Measurements from ENCODE around the gene CRYZL1.
"Not testable (repeated sequence)": the region's sequence is repeated elsewhere in the genome, so short reads cannot be mapped to it uniquely, and the experiment has no call there.

Gene CRYZL1

DNA sequence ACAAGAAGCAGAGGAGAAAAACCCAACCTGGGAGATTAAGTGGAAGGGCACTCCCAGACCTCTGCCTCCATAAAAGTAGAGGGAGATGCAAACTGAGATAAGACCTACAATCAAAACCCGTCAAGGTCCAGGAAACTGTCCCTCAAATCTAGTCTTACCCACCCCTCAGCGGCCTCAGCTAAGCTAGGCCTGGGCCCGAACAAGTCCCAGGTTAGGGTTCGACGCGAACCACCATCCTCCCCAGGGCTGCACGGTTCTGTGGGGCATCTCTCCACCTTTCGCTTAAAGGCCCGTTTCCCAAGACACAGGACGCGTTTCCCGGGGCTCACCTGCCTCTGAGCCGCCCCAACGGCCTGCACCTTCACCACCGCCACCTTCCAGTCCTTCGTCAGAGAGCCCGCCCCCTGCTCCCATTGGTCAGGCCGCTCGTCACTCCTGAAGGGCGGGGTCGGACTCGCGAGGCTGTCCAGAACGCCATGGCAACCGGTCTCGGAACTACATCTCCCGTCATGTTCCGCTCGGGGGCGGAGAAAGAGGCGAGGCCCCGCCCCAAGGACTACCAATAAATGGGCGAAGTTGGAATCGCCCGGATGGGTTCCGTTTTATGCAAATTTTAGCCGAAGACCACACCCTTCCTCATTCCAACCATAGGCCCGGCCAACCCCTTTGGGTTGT, at the start of gene CRYZL1:
Gene CRYZL1 (minus strand): TSS at position 390 of the 675 bp plus-strand sequence. CDS start 10,190 bp downstream, outside the sequence.
- peak; percentile 100 for DNase-seq

DNA sequence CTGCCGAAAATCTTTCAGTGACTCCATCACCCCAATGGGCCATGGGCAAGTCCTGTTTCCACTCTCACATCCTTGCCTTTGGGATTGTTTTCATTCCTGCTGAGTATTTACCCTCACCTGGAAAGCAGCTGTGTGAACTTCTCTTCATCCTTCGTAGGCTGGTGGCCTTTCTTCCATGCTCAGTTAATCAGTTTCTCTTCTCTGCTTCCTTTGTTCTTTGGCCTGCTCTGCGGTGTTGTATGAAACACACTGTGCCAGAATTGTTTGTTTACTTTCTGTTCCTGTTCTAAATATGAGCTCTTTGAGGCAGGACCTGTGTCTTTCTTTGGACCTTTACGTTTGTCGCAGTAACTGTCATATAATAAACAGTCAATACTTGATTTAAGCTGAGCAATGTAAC, 49.3 kb upstream of the CRYZL1 start:
- no peak for DNase-seq

DNA sequence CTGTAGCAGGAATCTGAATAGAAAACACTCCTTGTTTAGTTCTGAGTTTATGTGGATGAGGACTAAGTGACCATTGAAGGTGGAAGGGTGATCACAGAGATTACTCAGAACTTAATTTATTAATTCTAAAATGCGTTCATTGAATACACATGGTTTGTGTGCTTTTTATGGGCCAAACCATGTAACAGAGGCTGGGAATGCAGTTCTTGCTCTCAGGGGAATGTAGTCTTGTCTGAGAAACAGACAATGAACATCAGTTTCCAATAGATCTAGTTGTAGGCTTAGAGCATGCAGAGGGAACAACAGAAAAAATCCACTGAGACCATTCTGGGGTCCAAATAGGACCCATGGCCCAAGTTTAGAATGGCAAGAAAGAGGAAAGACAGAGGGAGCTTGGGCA, 46.8 kb upstream of the CRYZL1 start:
- no peak for DNase-seq

DNA sequence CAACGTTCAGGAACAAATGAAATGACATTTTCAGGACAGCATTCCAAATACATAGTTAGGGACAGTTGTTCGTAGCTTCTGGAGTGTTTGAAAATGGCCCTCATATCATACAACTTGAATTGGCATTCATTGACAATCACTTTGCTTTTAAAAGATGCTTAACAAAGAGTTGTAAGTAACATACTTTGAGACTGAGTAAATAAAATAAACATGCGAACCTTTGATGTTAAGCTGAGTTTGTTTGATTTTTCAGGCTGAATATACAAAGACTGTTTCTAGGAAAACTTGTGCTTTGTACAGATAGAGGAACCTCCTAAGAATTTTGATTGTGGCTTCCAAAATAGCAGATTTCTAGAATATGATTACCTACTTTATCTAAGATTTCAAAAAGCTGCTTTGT, 46.1 kb upstream of the CRYZL1 start:
- DNase-seq: no peak

DNA sequence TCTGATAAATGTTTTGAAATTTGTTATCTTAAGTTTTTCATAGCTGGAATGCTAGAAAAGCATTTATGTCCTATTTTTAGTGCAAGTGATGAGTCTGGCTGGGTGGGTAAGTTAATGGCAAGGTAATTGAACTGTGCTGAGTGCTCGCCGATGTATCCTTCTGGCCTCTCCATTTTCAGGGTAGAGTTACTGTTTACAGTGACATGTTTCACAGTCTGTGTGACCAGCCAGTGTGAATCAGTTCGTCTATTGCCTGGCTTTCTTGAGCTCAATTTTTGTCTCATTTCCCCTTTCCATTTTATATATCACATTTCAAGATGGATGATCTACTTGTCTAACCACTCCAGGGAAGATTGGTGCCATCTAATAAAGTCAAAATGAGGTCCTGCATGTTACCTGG, 44.8 kb upstream of the CRYZL1 start:
- no peak for DNase-seq

DNA sequence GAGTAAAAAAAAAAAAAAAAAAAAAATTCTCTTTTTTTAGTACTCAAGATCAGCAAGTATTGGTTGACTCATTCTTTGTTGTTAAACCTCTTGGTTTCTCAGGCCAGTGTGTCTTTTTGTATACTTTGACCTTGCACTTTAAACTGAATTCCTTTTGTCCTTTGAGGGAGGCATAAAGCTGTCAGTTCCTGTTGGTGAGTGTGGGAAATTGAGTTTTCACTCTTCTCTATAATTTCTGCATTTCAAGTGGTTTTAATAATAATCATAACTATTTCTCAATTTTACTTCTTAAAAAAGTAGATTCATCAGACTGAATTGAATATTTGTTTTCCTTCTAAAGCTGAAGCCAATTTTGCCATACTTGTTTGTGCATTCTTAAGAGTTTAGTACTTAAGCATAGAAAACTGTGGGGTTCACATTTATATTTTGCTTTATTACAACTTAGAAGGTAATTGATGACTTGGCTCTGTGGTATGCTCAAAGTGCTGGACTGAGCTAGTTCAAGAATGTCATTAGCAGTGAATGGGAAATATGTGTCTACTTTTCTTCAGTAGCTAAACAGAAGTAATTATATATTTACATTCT, 44.2 kb upstream of the CRYZL1 start:
- peak; percentile 84 for DNase-seq

DNA sequence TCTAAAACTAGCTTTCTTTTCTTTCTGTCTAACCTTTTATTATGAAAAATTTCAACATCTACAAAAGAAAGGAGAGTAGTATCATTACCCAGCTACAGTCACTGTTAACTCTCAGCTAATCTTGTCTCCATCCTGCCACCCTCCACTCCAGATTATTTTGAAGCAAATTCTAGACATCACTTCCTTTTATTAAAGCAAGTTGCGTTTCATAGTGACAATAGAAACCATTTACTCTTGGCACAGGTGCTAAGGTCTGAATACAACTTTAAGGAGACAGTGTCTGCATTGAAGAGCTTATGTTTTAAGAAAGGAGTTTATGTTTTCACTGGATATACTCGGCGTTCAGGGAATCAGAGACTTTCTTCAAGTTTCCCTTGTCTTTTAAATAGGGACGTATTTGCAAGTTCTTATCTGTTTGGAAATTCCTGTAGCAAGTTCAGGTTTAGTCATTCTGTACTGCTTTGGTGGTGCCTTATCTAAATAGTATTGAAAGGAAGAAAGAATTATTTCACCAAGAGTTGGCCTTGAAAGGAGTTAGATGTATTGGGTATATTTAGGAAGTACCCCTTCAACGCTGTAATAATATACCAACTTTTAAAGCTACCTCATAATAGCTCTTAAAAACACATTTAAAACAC, 43.5 kb upstream of the CRYZL1 start:
- no peak for DNase-seq

DNA sequence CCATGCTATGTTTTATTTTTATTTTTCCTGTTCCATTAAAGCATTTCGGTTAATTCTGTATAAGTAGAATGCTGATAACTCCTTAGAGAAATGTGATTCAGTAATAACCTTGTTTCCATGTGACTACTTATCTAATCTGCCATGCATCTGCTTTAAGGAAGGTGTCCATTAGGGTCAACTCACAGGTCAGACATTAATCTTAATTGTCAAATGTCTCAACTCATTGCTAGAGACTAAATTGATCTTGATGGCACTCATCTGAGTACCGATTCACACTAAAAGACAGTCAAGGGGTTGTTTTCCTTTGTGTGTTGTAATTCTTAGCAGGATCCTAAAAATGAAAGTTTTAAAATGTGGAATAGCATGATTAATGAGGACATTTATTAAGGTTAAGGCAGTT, 42.5 kb upstream of the CRYZL1 start:
- DNase-seq: no peak

DNA sequence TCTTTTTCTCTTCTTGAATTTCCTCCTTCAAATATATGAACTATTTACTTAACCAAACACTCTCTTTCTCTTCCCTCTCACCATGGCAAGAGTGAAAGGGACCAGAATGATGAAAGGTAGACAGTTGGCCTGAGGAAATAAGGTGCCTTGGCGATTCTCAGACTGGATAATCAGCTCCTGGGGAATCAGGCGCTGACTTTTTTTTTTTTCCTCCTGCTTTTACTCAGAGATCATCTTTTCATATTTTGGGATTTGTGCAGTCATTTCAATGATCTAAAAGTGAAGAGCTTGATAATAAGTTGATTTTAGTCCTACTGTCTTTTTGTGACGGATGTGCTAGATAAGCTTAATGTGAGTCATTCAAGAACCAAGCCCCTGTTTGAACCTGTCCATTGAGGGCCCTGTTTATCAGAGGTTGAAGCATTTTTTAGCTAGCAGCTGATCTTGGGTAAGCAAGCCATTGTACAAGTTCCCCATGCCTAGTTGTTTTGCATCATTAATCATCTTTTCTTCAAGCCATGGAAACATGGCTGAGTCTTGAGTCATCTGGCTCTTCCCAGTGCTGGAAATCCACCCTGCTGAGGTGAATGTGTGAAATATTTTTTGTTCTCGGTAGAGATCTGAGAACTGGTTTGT, 41.6 kb upstream of the CRYZL1 start:
- DNase-seq: peak; percentile 94

DNA sequence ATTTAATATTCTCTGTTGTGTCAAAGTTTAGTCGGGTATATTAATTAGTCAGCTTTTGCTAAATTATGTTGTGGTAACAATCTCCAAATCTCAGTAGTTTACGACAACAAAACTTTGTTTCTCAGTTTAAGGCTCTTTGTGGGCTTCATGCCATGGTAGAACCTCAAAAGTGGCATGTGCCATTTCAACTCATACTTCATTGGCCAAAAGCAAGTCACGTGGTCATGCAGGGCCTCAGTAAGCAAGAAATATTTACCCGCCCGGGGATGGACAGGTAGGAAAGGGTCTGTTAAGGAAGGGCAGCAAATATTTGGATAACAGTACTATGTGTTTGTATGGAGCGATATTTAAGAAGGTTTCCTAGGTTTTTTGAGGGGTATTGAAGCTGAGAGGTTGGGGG, 39.3 kb upstream of the CRYZL1 start:
- DNase-seq: no peak

DNA sequence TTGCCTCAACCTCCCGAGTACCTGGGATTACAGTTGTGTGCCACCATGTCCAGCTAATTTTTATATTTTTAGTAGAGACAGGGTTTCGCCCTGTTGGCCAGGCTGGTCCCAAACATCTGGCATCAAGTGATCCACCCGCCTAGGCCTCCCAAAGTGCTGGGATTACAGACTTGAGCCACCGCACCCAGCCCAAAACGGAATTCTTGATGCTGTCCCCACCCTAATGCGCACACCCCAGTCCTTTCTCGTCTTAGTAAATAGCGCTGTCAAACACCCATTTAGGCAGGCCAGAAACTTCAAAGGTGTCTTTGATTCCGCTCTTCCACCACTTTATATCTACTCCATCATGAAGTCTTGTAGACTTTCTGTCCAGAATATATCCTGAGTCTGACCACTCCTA, 35.9 kb upstream of the CRYZL1 start:
- no peak for DNase-seq

DNA sequence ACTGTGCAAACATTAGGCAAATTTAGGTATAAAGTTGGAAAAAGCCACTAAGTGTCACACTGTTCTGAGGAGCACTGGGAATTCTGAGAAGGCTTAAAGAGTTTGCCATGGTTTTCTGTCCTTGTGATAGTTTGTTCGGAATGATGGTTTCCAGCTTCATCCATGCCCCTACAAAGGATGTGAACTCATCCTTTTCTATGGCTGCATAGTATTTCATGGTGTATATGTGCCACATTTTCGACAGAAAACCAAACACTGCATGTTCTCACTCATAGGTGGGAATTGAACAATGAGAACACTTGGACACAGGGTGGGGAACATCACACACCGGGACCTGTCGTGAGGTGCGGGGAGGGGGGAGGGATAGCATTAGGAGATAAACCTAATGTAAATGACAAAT, 35.1 kb upstream of the CRYZL1 start:
- DNase-seq: not testable (repeated sequence)

DNA sequence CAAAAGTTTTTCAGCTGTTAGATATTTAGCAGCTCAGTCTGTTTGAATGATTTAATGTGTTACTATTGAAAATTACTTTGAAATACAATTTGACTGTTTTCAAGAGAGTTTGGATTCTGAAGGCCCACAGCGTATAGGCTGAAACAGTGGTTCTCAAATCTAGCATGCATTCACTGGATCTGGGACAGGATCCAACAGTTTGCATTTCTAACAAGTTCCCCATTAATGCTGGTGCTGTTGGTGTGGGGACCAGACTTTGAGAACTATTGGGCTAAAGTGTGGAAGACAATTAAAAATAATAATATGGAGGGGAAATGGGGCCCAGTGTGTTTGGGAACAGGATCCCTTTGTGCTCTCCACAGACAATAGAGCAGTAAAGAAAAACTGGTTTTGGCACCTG, 32.7 kb upstream of the CRYZL1 start:
- no peak for DNase-seq

DNA sequence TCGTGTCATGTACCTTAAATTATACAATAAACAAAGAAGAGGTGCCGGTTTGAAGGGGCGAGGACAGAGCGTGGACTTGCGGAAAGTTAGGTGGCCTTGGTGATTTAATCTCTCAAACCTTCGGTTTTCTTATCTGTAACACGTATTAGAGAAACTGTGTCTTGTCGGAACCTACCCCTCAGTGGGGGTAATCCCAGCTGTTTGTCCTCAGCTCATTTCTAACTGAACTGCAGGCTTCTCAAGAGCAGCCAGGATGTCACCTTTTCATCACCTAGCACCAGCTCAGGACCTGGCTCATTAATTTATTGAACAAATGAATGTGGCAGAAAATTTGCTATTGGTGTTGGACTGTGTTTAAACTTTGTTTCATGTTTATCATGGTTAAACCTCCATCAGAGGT, 31.9 kb upstream of the CRYZL1 start:
- no peak for DNase-seq

DNA sequence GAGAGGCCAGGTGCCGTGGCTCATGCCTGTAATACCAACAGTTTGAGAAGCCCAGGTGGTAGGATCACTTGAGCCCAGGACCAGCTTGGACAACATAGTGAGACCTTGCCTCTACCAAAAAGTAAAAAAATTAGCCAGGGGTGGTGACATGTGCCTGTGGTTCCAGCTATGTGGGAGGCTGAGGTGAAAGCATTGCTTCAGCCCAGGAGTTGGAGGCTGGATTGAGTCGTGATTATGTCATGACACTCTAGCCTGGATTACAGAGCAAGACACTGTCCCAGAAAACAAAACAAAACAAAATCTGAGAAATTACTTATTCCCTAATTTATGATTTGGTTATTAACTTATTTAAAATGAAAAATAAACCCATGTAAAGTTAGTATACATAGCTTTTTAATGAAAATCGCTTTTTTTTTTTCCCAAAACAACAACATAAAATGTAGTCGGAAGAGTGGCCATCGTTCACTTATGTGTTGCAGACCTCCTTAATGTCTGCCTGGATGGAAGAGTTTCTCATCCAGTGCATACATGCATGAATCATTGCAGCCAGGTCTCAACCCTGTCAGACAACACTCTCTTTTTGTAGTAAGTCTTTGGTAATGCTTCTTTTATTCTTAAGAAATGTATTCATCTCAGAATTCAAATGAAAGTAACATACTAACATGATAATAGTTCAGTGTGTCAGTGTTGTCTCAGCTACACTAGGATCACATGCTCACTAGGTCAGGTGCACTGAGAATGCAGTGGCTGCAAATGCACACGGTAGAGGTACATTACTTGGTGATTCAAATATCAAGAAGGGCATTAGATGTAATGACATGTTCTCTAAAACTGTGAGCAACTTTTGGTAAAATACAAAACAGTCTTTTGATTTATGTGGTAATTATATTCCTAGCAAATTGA, 28.8 kb upstream of the CRYZL1 start:
- peak; percentile 36 for DNase-seq

DNA sequence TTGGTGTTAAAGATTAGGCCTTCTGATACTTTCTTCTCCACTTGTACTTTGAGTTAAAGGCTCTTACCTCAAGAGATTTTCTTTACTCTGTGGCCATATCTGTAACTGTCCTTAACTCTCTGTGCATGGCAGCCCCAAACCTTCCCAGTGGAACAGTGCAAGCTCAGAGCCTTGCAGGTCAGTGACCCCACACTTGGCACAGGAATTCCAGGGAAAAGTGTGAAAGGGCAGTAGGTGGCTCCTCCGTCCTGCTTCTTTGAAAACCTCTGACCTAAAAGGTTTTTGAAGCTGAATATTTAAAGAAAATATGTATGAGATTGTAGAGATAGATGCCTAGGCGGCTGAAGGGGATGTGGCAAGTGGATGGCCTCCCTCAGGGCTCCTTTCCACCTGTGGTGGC, 27.1 kb upstream of the CRYZL1 start:
- no peak for DNase-seq

DNA sequence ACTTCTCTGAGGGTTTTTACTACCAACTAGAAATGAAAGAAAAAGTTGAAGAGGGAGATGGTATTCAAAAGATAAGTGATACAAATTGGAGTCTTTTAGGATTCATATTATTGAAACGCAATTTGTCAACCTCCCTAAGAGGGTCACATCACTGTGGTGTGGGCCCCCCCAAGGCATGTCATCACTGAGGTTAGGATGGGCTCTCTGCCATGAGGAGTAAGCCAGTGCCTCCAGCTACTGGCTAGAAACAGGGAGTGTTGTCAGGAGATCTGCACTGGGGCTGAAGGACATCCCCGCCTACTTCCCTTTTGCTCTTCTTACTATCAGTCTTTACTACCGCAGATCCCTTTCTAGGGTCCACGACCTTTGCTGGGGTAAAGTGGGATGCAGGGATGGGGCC, 26.6 kb upstream of the CRYZL1 start:
- DNase-seq: peak; percentile 73

DNA sequence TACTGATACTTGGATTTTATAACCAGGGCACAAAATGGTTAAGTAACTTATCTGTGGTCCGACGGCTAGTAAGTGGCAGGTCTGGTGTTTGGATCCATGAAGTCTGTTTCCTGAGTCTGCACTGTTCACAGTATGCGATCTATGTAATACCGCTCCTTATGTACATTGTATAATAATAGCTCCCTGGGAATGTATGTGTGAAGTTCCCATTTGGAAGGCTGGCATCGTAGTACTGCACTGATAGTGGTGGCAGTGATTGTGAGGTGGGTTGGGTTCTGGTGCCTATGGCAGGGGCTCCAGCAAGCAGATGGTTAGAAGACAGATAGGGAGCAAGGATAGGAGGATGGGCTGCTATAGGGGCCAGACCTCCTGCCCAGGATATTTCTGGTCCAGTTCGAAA, 26.1 kb upstream of the CRYZL1 start:
- DNase-seq: no peak

DNA sequence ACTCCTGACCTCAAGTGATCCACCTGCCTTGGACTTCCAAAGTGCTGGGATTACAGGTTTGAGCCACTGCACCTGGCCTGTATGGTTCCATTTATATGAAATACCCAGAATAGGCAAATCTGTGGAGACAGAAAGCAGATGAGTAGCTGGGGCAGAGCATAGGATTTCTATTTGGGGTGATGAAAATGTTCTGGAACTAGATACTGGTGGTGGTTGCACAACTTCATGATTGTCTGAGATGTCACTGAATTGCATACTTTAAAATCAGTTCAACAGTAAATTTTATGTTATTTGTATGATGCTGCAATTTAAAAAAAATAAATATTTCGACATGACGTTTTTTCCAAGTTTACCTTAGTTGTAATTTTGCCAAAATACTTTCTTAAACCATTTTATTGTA, 24.6 kb upstream of the CRYZL1 start:
- no peak for DNase-seq

DNA sequence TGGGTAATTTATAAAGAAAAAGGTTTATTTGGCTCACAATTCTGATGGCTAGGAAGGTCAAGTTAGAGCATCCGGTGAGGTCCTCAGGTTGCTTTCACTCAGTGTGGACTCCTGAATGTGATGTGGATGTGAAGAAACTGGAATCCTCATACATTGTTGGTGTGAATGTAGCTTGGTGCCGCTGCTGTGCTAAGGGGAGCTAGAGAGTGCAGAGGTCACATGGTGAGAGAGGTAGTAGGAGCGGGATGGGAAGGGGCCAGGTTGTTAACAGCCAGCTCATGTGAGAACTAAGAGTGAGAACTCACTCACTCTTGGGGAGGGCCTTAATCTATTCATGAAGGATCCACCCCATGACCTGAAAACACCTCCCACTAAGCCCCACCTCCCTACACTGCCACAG, 22.6 kb upstream of the CRYZL1 start:
- no peak for DNase-seq

DNA sequence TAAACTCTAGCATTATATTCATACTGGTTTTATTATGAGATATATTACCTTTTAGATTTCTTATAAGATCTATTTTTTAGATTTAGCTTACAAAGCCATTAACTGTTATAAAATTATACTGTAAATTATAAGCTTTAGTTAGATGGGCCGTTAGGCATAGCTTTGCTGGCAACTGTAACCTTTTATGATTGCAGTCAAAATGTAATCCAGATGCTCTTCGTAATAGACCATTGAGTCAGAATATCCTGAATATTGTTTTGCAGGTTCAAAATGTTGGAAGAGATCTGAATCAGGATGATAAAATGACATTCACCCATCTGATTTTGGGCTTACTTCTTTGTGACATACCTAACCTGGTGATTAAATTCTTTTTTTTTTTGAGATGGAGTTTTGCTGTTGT, 21.7 kb upstream of the CRYZL1 start:
- no peak for DNase-seq

DNA sequence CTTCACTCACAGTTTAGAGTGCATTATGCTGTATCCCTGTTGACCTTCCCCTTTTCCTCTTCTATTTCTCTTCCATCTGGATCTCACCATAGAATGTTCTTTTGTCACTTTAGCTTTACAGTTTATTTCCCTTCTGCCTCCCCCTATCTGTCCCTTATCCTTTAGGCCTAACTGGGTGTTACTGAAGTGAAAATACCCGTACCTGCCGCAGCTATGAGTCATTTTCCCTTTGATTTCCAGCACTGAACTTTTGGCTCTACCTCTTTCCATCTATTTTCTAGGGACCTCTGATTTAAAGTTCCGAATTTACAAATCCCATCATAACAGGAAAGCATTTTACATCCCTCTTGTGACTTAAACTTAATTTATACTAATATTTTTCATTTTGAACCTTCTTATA, 20.5 kb upstream of the CRYZL1 start:
- DNase-seq: no peak

DNA sequence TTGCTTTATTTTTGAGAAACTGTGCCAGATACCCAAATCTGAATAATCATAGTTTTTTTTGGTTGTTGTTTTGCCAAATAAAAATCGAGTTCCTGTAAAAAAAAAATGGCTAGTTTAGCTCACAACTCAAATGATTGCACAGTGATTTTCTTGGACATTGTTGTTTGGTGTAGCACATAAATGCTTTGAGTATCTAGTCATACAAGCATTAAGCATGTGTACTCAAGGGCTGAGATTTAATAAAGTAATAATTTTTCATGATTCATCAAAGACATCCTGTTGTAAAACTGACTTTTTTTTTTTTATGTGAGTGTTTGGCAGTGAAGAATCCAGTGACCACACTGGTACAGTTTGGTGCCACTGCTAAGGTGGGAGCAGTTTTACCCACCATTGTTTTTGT, 19.6 kb upstream of the CRYZL1 start:
- peak; percentile 37 for DNase-seq

All from EL (cell line).